IPS-15b (cell line): Measurements from ENCODE around the gene RNMT.
"Not testable (repeated sequence)": the region's sequence is repeated elsewhere in the genome, so short reads cannot be mapped to it uniquely, and the experiment has no call there.

Experiments
- H3K27me3 ChIP-seq: one replicate; pipeline ENCODE4 v1.6.1; 2013; ENCODE audit warnings: low read length; ENCODE audit not compliant: control insufficient read depth, insufficient read depth
- H3K36me3 ChIP-seq: one replicate; pipeline ENCODE4 v1.6.1; 2013; ENCODE audit warnings: low read length; ENCODE audit not compliant: control insufficient read depth, insufficient read depth
- H3K4me1 ChIP-seq: one replicate; pipeline ENCODE4 v1.6.1; 2013; ENCODE audit warnings: mild to moderate bottlenecking, low read length; ENCODE audit not compliant: control insufficient read depth, insufficient read depth
- H3K4me3 ChIP-seq: one replicate; pipeline ENCODE4 v1.5.1; 2013; ENCODE audit warnings: low read depth, low read length
- H3K9ac ChIP-seq: one replicate; pipeline ENCODE4 v1.6.1; 2013; ENCODE audit warnings: low read depth, mild to moderate bottlenecking, low read length
- H3K9me3 ChIP-seq: one replicate; pipeline ENCODE4 v1.6.1; 2013; ENCODE audit warnings: mild to moderate bottlenecking, low read length; ENCODE audit not compliant: control insufficient read depth, insufficient read depth

The RNMT gene

DNA sequence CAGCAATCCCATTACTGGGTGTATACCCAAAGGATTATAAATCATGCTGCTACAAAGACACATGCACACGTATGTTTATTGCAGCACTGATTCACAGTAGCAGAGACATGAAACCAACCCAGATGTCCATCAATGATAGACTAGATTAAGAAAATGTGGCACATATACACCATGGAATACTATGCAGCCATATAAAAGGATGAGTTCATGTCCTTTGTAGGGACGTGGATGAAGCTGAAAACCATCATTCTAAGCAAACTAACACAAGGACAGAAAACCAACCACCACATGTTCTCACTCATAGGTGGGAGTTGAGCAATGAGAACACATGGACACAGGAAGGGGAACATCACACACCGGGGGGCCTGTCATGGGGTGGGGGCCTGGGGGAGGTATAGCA lies 25.1 kb downstream of the RNMT start:
- H3K9ac ChIP-seq, H3K4me3 ChIP-seq, H3K4me1 ChIP-seq, H3K9me3 ChIP-seq, H3K27me3 ChIP-seq: not testable (repeated sequence)
- H3K36me3 ChIP-seq: peaks cover 12% of the 10 kb centered on the region

- Histone ChIP-seq H3K9ac (no peak overlapping the region), H3K4me1 (no peaks in the 10 kb centered on the region)
These were observed 29.8 kb downstream of the RNMT start for GRCh38 chr18:13756261-13756660.

DNA sequence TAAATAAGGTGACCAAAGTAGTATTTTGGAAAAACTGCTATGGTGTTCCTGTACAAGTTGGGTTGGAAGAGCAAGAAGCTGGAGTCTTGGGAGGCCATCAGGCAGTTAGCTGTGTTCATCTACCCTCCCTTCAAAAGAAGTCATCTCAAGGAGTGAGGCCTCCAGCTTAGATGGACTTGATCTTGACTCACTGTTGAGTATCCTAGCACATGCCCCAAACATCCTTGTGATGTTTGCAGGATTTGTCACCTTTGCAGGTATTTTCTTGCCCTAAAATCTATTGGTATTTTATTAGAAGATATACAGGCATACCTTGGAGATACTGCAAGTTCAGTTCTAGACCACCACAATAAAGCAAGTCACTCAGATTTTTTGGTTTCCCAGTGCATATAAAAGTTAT lies 30.2 kb downstream of the RNMT start:
- Histone ChIP-seq H3K36me3 (peaks cover 6% of the 10 kb centered on the region), H3K9ac (no peak overlapping the region), H3K4me1 (no peaks in the 10 kb centered on the region)

More at GRCh38 chr18:13756261-13756660, 29.8 kb downstream of the RNMT start:
- Histone ChIP-seq H3K4me3 (no peak overlapping the region), H3K9me3 (no peaks in the 10 kb centered on the region), H3K36me3 (peaks cover 6% of the 10 kb centered on the region), H3K27me3 (no peaks in the 10 kb centered on the region)

GRCh38 chr18:13758622-13759021 lies 32.1 kb downstream of the RNMT start:
- Histone ChIP-seq H3K36me3 (peaks cover 6% of the 10 kb centered on the region), H3K9me3 (no peaks in the 10 kb centered on the region)

More for the DNA sequence above, 30.2 kb downstream of the RNMT start:
- Histone ChIP-seq H3K9me3 (no peaks in the 10 kb centered on the region), H3K27me3 (no peaks in the 10 kb centered on the region), H3K4me3 (no peak overlapping the region)

GRCh38 chr18:13760047-13760446 lies 33.6 kb downstream of the RNMT start:
- Histone ChIP-seq H3K4me1 (no peaks in the 10 kb centered on the region), H3K9ac (no peak overlapping the region), H3K36me3 (peaks cover 3% of the 10 kb centered on the region), H3K4me3 (no peak overlapping the region), H3K27me3 (no peaks in the 10 kb centered on the region), H3K9me3 (no peaks in the 10 kb centered on the region)

More at GRCh38 chr18:13758622-13759021, 32.1 kb downstream of the RNMT start:
- Histone ChIP-seq H3K4me3 (no peak overlapping the region), H3K27me3 (no peaks in the 10 kb centered on the region), H3K4me1 (no peaks in the 10 kb centered on the region), H3K9ac (no peak overlapping the region)

DNA sequence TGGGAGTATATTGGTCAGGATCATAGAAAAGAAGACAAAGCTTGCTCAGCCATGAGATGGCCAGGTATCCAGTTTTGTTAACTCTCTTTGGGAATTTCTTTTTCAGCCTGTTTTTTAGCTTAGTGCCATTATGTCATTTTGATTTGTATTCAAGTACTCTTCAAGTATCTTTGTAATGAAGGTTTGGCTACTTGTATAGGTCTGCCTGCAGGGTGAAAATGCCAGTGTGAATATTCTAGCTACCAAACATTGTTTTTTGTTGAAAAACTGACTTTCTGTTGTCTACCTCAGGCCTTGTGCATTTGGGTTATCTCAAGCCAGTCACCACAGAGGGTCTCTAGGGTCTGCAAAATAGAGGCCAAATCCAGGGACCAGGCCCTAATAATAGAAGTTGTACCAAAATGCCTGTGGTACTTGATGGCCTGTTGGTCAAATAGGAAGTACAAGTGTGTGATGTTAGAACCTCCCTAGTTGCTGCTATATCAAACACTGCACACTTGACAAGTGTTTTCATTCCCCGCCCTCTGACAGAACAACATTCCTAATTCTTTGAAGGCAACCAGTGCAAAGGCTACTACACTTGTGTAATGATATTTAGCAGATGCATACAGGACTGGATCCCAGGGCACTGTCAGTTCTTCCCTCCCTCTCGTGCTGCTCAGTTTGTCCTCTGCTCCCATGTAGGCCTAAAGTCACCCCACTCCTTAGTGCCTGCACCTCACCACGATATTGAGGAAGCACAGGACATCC lies 36.4 kb downstream of the RNMT start:
- Histone ChIP-seq H3K9ac (no peak overlapping the region), H3K27me3 (no peaks in the 10 kb centered on the region), H3K4me3 (no peak overlapping the region), H3K9me3 (no peaks in the 10 kb centered on the region), H3K36me3 (peaks cover 6% of the 10 kb centered on the region), H3K4me1 (no peaks in the 10 kb centered on the region)

DNA sequence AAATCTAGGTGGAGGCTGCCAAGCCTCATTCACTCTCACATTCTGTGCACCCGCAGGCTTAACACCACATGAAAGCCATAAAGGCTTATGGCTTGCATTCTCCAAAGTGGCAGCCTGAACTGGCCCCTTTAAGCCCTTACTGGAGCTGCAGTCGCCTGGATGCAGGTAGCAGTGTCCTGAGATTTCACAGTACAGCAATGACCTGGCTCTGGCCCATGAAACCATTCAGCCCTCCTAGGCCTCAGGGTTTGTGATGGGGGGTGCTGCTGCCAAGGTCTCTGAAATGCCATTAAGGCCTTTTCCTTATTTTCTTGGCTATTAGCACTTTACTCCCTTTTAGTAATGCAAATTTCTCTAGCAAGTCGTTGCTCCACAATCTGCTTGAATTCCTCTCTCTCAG lies 48.6 kb downstream of the RNMT start:
- H3K9me3 ChIP-seq: no peaks in the 10 kb centered on the region
- no peaks in the 10 kb centered on the region for H3K36me3 ChIP-seq
- H3K27me3 ChIP-seq: no peaks in the 10 kb centered on the region
- no peak overlapping the region for H3K9ac ChIP-seq
- H3K4me1 ChIP-seq: peaks cover 7% of the 10 kb centered on the region
- no peak overlapping the region for H3K4me3 ChIP-seq

DNA sequence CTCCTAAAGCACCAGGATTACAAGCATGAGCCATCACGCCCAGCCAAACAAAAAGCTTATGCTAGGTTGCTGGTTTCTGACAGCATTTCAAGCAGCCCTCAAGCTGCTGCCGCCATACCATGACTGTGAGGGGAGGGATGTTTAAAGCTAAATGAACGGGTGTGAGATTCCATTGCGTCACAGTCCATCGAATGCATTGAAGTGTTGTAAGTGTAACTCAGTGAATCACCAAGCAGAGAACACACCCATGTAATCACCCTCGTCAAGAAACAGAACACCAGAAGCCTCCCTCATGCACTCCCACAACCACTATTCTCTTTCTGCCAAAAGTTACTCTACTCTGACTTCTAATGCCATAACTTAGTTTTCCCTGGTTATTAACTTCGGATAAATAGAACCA lies 64.7 kb downstream of the RNMT start:
- Histone ChIP-seq H3K9me3 (no peaks in the 10 kb centered on the region), H3K4me3 (no peak overlapping the region), H3K4me1 (no peaks in the 10 kb centered on the region), H3K9ac (no peak overlapping the region), H3K36me3 (no peaks in the 10 kb centered on the region), H3K27me3 (no peaks in the 10 kb centered on the region)

GRCh38 chr18:13793819-13794218 lies 67.3 kb downstream of the RNMT start:
- H3K9ac ChIP-seq: no peak overlapping the region
- no peak overlapping the region for H3K4me3 ChIP-seq
- no peaks in the 10 kb centered on the region for H3K27me3 ChIP-seq
- H3K36me3 ChIP-seq: no peaks in the 10 kb centered on the region
- no peaks in the 10 kb centered on the region for H3K9me3 ChIP-seq
- no peaks in the 10 kb centered on the region for H3K4me1 ChIP-seq

- no peaks in the 10 kb centered on the region for H3K36me3 ChIP-seq
- H3K4me3 ChIP-seq: no peak overlapping the region
- no peaks in the 10 kb centered on the region for H3K4me1 ChIP-seq
- peaks cover 5% of the 10 kb centered on the region for H3K27me3 ChIP-seq
- no peak overlapping the region for H3K9ac ChIP-seq
- H3K9me3 ChIP-seq: no peaks in the 10 kb centered on the region
These were observed 70.0 kb downstream of the RNMT start for GRCh38 chr18:13796515-13796914.

DNA sequence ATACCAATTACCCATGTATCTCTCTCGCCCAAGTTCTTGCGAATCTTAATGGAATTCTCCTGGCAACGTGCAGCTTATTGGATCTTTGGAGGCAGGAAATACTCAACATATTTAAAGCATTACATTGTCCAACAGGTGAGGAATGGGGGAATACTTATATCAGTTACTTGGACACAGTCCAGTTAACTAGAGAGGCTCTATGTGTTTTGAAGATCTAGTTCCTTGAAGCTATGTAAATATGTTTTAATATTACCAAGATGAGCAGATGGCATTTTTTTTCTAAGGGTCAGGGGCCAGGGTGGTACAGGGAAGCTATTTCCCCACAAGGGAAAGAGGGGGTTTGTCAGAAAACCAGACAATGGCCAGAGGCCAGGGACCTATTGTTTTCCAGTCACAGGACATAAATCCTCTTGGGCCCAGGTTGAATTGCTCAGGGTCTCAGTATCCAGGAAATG lies 70.7 kb downstream of the RNMT start:
- H3K36me3 ChIP-seq: no peaks in the 10 kb centered on the region
- no peak overlapping the region for H3K4me3 ChIP-seq
- no peaks in the 10 kb centered on the region for H3K9me3 ChIP-seq
- no peak overlapping the region for H3K9ac ChIP-seq
- peaks cover 8% of the 10 kb centered on the region for H3K27me3 ChIP-seq
- no peaks in the 10 kb centered on the region for H3K4me1 ChIP-seq

DNA sequence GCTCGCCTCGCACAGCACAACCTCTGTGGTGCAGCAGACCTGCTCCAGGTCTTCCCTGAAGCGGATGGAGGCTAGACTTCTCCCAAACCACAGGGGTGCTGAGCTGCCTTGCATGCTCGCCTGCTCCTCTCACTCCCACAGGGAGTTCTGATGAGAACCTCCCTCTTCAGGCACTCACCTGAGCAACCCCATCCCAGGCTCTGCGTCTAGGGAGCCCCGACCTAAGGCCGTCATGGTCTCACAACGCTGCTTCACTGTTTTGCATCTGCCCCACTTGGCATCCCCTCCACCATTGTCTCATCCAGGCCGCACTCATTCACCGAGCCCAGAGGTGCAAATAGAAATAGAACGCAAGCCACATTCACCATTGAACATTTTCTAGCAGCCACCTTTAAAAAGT lies 72.9 kb downstream of the RNMT start:
- H3K9me3 ChIP-seq: no peaks in the 10 kb centered on the region
- peaks cover 11% of the 10 kb centered on the region for H3K27me3 ChIP-seq
- H3K36me3 ChIP-seq: no peaks in the 10 kb centered on the region
- H3K4me1 ChIP-seq: no peaks in the 10 kb centered on the region
- H3K9ac ChIP-seq: no peak overlapping the region
- H3K4me3 ChIP-seq: no peak overlapping the region
